ENCODE measurements around the gene GABBR2. TPM values are rescaled to one million over a fixed set of nuclear protein-coding genes. Genes with fewer than 3 reads are reported as not detected.

Gene GABBR2
- total RNA-seq, 1 experiment from 2014 or later: not detected

GRCh38 chr9:98329904-98330303, 378.8 kb downstream of the GABBR2 start:
- Histone ChIP-seq H3K36me3 (ENCODE audit: insufficient read depth, low read length, poor library complexity, severe bottlenecking) (no peaks in the 10 kb centered on the region), H3K27me3 (replicated peaks; ENCODE audit: insufficient read depth, low read depth, low read length, poor library complexity) (peaks cover 18% of the 10 kb centered on the region), H3K4me1 (ENCODE audit: insufficient read depth, low read length, poor library complexity, severe bottlenecking) (no peaks in the 10 kb centered on the region), H3K4me3 (ENCODE audit: low read depth, low read length, poor library complexity, severe bottlenecking) (no peak overlapping the region), H3K27ac (ENCODE audit: low read depth, low read length, poor library complexity, severe bottlenecking) (no peak overlapping the region), H3K9me3 (ENCODE audit: low read depth, low read length, poor library complexity, severe bottlenecking) (no peaks in the 10 kb centered on the region)
- no peak for DNase-seq (ENCODE audit: low spot score)
- no TSS peak for BruUV-seq (replicated peaks)
- ChIA-PET CTCF (no interaction called here), POLR2A (ENCODE audit: low non-redundant PET) (no interaction called here)
- intact Hi-C loops (cut with micrococcal nuclease; ENCODE audit: unreplicated experiment): no loop called here
- no peak for TF ChIP-seq EZH2 (IDR thresholded peaks at IDR 0.05; ENCODE audit: borderline replicate concordance, low read depth, low read length, poor library complexity, severe bottlenecking)
- TF ChIP-seq CTCF (conservative IDR thresholded peaks at IDR 0.05; ENCODE audit: low read depth, low read length): no peak

DNA sequence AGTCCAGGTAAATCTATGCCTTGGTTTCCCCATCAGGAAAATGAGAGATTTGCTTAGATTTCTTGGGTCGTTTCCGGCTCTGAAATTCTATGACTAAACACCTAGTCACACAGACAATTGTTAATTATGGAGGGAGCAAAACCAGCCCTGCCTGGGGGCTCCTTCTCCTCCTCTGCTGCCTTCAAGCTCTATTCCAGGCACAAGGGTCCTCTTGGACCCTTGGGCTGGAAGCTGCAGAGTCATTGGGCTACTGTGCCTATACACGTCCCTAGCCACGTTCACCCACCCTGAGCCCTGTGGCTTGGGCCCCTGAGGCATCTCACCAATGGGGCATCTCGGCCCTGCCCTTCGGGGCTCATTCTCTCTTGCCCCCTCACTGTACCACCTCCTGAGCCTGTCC, 379.5 kb downstream of the GABBR2 start:
- BruUV-seq (replicated peaks): no TSS peak
- Histone ChIP-seq H3K27ac (ENCODE audit: low read depth, low read length, poor library complexity, severe bottlenecking) (no peak overlapping the region), H3K4me1 (ENCODE audit: insufficient read depth, low read length, poor library complexity, severe bottlenecking) (no peaks in the 10 kb centered on the region)

GRCh38 chr9:98328770-98329169, 380.0 kb downstream of the GABBR2 start:
- ChIA-PET CTCF (no interaction called here), POLR2A (ENCODE audit: low non-redundant PET) (no interaction called here)
- Histone ChIP-seq H3K9me3 (ENCODE audit: low read depth, low read length, poor library complexity, severe bottlenecking) (no peaks in the 10 kb centered on the region), H3K36me3 (ENCODE audit: insufficient read depth, low read length, poor library complexity, severe bottlenecking) (no peaks in the 10 kb centered on the region), H3K4me1 (ENCODE audit: insufficient read depth, low read length, poor library complexity, severe bottlenecking) (no peaks in the 10 kb centered on the region), H3K4me3 (ENCODE audit: low read depth, low read length, poor library complexity, severe bottlenecking) (no peak overlapping the region), H3K27me3 (replicated peaks; ENCODE audit: insufficient read depth, low read depth, low read length, poor library complexity) (peaks cover 18% of the 10 kb centered on the region), H3K27ac (ENCODE audit: low read depth, low read length, poor library complexity, severe bottlenecking) (no peak overlapping the region)
- BruUV-seq (replicated peaks): no TSS peak
- intact Hi-C loops (cut with micrococcal nuclease; ENCODE audit: unreplicated experiment): no loop called here
- TF ChIP-seq CTCF (conservative IDR thresholded peaks at IDR 0.05; ENCODE audit: low read depth, low read length): no peak
- no peak for TF ChIP-seq EZH2 (IDR thresholded peaks at IDR 0.05; ENCODE audit: borderline replicate concordance, low read depth, low read length, poor library complexity, severe bottlenecking)
- DNase-seq (ENCODE audit: low spot score): no peak

More for the DNA sequence above, 379.5 kb downstream of the GABBR2 start:
- H3K4me3 ChIP-seq (ENCODE audit: low read depth, low read length, poor library complexity, severe bottlenecking): no peak overlapping the region
- H3K9me3 ChIP-seq (ENCODE audit: low read depth, low read length, poor library complexity, severe bottlenecking): no peaks in the 10 kb centered on the region
- ChIA-PET POLR2A (ENCODE audit: low non-redundant PET) (no interaction called here), CTCF (no interaction called here)
- peaks cover 18% of the 10 kb centered on the region for H3K27me3 ChIP-seq (replicated peaks; ENCODE audit: insufficient read depth, low read depth, low read length, poor library complexity)
- intact Hi-C loops (cut with micrococcal nuclease; ENCODE audit: unreplicated experiment): no loop called here
- TF ChIP-seq EZH2 (IDR thresholded peaks at IDR 0.05; ENCODE audit: borderline replicate concordance, low read depth, low read length, poor library complexity, severe bottlenecking) (no peak), CTCF (conservative IDR thresholded peaks at IDR 0.05; ENCODE audit: low read depth, low read length) (no peak)
- H3K36me3 ChIP-seq (ENCODE audit: insufficient read depth, low read length, poor library complexity, severe bottlenecking): no peaks in the 10 kb centered on the region
- no peak for DNase-seq (ENCODE audit: low spot score)

Data from A673 (cell line).